NCI-H510A (cell line): ENCODE data around the gene CXCL12.

Experiments
- DNase-seq: peaks from one replicate; lab custom pipeline; 2025; lab: John Stamatoyannopoulos, UW

CXCL12 gene

DNA sequence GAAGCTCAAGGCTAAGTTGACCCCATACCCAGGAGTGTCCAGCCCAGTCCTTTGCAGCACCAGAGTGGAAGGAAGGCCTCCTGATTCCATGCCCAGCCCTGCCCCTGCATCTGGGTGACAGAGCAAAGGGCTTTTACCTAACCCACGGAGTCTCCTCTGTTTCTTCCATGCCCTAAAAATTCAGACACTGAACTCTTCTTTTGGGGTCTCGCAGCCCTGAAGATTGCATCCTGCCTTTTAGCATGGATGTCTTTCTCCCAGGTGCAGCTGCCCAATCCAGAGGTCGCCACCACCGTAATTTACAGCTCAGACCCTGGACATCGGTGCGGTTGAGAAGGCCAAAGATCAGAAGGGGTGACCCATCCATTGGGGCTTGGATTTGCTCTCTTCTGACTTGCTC is 50.8 kb downstream of the CXCL12 start:
- no peak for DNase-seq

DNA sequence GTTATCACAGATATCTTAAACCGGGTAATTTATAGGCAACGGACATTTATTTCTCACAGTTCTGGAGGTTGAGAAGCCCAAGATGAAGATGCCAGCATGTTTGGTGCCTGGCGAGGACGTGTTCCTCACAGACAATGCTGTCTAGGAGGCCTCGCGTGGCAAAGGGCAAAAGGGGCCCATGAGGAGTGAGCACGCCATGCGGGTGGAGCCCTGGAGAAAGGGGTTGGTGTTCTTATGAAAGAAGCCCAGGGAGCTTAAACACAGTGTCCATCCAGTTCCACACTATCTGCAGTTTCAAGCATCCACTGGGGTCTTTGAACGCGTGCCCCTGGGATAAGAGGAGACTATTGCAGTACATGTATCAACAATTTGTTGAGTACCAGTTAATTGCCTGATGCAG is 51.4 kb downstream of the CXCL12 start:
- DNase-seq = no peak

GRCh38 chr10:44332465-44332864 is 52.4 kb downstream of the CXCL12 start:
- DNase-seq = no peak

DNA sequence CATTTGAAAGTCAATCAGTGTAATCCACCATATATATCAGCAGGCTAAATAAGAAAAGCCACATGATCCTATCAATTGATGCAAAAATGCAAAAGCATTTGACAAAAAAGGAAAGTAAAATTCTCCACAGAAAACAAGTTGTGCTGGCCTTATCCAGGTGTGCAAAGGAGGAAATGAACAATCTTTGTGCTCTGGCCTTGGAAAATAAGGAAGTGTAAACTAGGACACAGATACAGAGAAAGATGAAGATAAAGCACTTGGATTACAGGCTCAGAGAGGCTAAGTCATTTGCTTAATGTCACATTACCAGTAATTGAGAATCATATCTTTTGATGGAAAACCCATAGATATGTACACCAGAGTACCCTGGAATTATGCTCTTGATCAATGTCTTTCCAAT is 54.5 kb downstream of the CXCL12 start:
- no peak for DNase-seq

- DNase-seq = no peak
Observed at GRCh38 chr10:44327461-44327860, 57.4 kb downstream of the CXCL12 start.
